MG63 (cell line): Measurements from ENCODE around the gene WDR70. TPM values are rescaled to one million over a fixed set of nuclear protein-coding genes. Genes with fewer than 3 reads are reported as not detected.
A peak's percentile ranks its signal among the peaks of the same experiment; 100 is the strongest.
"Not testable (repeated sequence)": the region's sequence is repeated elsewhere in the genome, so short reads cannot be mapped to it uniquely, and the experiment has no call there.

Source experiments
- DNase-seq: peaks from one replicate; pipeline ENCODE4 v3.0.0-alpha.2; 2020
- H3K27me3 ChIP-seq: fragments of 250-450 bp; sonication (Bioruptor Pico); 2 replicates; pipeline ENCODE4 v1.5.1; 2020; ENCODE audit warnings: mild to moderate bottlenecking, moderate library complexity
- H3K36me3 ChIP-seq: fragments of 250-450 bp; sonication (Bioruptor Pico); 2 replicates; pipeline ENCODE4 v1.5.1; 2020; ENCODE audit warnings: mild to moderate bottlenecking, moderate library complexity
- H3K4me3 ChIP-seq: fragments of 250-450 bp; sonication (Bioruptor Pico); 2 replicates; pipeline ENCODE4 v1.5.1; 2020; ENCODE audit warnings: mild to moderate bottlenecking, moderate library complexity
- H3K9me3 ChIP-seq: fragments of 250-450 bp; sonication (Bioruptor Pico); 2 replicates; pipeline ENCODE4 v1.5.1; 2020; ENCODE audit warnings: mild to moderate bottlenecking, moderate library complexity
- total RNA-seq: library from RNA; depleted of rRNA; stranded (reverse); fragments of >200 nt; shearing (Covaris generic); gene quantifications from 2 replicates; pipeline ENCODE4 v1.2.3, GENCODE V29; 2014; ENCODE audit warnings: low replicate concordance

The WDR70 gene
- total RNA-seq, 1 experiment from 2014 or later, result 37.9 TPM

- Histone ChIP-seq H3K27me3 (no peaks in the 10 kb centered on the region), H3K36me3 (no peaks in the 10 kb centered on the region), H3K4me3 (no peak overlapping the region), H3K9me3 (peaks cover 4% of the 10 kb centered on the region; the same call in 1 of the 2 replicates)
- no peak for DNase-seq
Measured at GRCh38 chr5:37626266-37626665, 247.1 kb downstream of the WDR70 start.

GRCh38 chr5:37628876-37629275 lies 249.8 kb downstream of the WDR70 start:
- no peak for DNase-seq

GRCh38 chr5:37631939-37632338 lies 252.8 kb downstream of the WDR70 start:
- H3K36me3 ChIP-seq, result no peaks in the 10 kb centered on the region
- no peak for DNase-seq
- no peak overlapping the region for H3K4me3 ChIP-seq
- H3K27me3 ChIP-seq, result no peaks in the 10 kb centered on the region
- peaks cover 4% of the 10 kb centered on the region; the same call in 1 of the 2 replicates for H3K9me3 ChIP-seq

More at GRCh38 chr5:37628876-37629275, 249.8 kb downstream of the WDR70 start:
- Histone ChIP-seq H3K4me3 (no peak overlapping the region), H3K9me3 (peaks cover 4% of the 10 kb centered on the region; the same call in 1 of the 2 replicates), H3K27me3 (no peaks in the 10 kb centered on the region), H3K36me3 (no peaks in the 10 kb centered on the region)

GRCh38 chr5:37637165-37637845 lies 258.2 kb downstream of the WDR70 start:
- no peak overlapping the region for H3K4me3 ChIP-seq
- DNase-seq, result peak; percentile 47

GRCh38 chr5:37638897-37639296 lies 259.8 kb downstream of the WDR70 start:
- no peaks in the 10 kb centered on the region for H3K36me3 ChIP-seq
- 0 out of 2 replicates have a peak, but pooled peaks cover under 1% of the 10 kb centered on the region for H3K9me3 ChIP-seq
- no peak for DNase-seq
- H3K27me3 ChIP-seq, result no peaks in the 10 kb centered on the region
- H3K4me3 ChIP-seq, result no peak overlapping the region

More at GRCh38 chr5:37637165-37637845, 258.2 kb downstream of the WDR70 start:
- H3K36me3 ChIP-seq, result no peaks in the 10 kb centered on the region
- H3K27me3 ChIP-seq, result no peaks in the 10 kb centered on the region
- H3K9me3 ChIP-seq, result no peaks in the 10 kb centered on the region

- H3K9me3 ChIP-seq, result 0 out of 2 replicates have a peak, but pooled peaks cover 3% of the 10 kb centered on the region
- no peak for DNase-seq
- H3K4me3 ChIP-seq, result no peak overlapping the region
- no peaks in the 10 kb centered on the region for H3K36me3 ChIP-seq
- no peaks in the 10 kb centered on the region for H3K27me3 ChIP-seq
Measured at GRCh38 chr5:37640088-37640487, 261.0 kb downstream of the WDR70 start.

GRCh38 chr5:37641933-37642332 lies 262.8 kb downstream of the WDR70 start:
- no peaks in the 10 kb centered on the region for H3K36me3 ChIP-seq
- peaks cover 11% of the 10 kb centered on the region for H3K9me3 ChIP-seq
- no peaks in the 10 kb centered on the region for H3K27me3 ChIP-seq
- no peak overlapping the region for H3K4me3 ChIP-seq
- no peak for DNase-seq

- DNase-seq, result no peak
- Histone ChIP-seq H3K4me3 (no peak overlapping the region), H3K36me3 (no peaks in the 10 kb centered on the region), H3K9me3 (peaks cover 11% of the 10 kb centered on the region), H3K27me3 (no peaks in the 10 kb centered on the region)
Measured at GRCh38 chr5:37645707-37646106, 266.6 kb downstream of the WDR70 start.

GRCh38 chr5:37654566-37654965 lies 275.4 kb downstream of the WDR70 start:
- H3K27me3 ChIP-seq, H3K36me3 ChIP-seq, DNase-seq, H3K4me3 ChIP-seq, H3K9me3 ChIP-seq: not testable (repeated sequence)

GRCh38 chr5:37657046-37657445 lies 277.9 kb downstream of the WDR70 start:
- no peaks in the 10 kb centered on the region for H3K36me3 ChIP-seq
- no peak for DNase-seq
- H3K27me3 ChIP-seq, result no peaks in the 10 kb centered on the region
- no peak overlapping the region for H3K4me3 ChIP-seq
- no peaks in the 10 kb centered on the region; the same call in 1 of the 2 replicates for H3K9me3 ChIP-seq

GRCh38 chr5:37658440-37658839 lies 279.3 kb downstream of the WDR70 start:
- Histone ChIP-seq H3K27me3 (no peaks in the 10 kb centered on the region), H3K9me3 (no peaks in the 10 kb centered on the region; the same call in 1 of the 2 replicates)
- no peak for DNase-seq

GRCh38 chr5:37660319-37660718 lies 281.2 kb downstream of the WDR70 start:
- no peak for DNase-seq
- Histone ChIP-seq H3K4me3 (no peak overlapping the region), H3K27me3 (no peaks in the 10 kb centered on the region), H3K36me3 (no peaks in the 10 kb centered on the region), H3K9me3 (no peaks in the 10 kb centered on the region)

More at GRCh38 chr5:37658440-37658839, 279.3 kb downstream of the WDR70 start:
- no peak overlapping the region for H3K4me3 ChIP-seq
- no peaks in the 10 kb centered on the region for H3K36me3 ChIP-seq

GRCh38 chr5:37661227-37661920 lies 282.3 kb downstream of the WDR70 start:
- DNase-seq, result no peak
- no peak overlapping the region for H3K4me3 ChIP-seq
- H3K36me3 ChIP-seq, result no peaks in the 10 kb centered on the region
- H3K27me3 ChIP-seq, result no peaks in the 10 kb centered on the region
- H3K9me3 ChIP-seq, result no peaks in the 10 kb centered on the region

- H3K4me3 ChIP-seq, result no peak overlapping the region
- no peaks in the 10 kb centered on the region for H3K36me3 ChIP-seq
- H3K27me3 ChIP-seq, result no peaks in the 10 kb centered on the region
- no peaks in the 10 kb centered on the region for H3K9me3 ChIP-seq
- no peak for DNase-seq
Measured at GRCh38 chr5:37661951-37662350, 282.8 kb downstream of the WDR70 start.

GRCh38 chr5:37662362-37662761 lies 283.2 kb downstream of the WDR70 start:
- Histone ChIP-seq H3K4me3 (no peak overlapping the region), H3K36me3 (no peaks in the 10 kb centered on the region), H3K27me3 (no peaks in the 10 kb centered on the region), H3K9me3 (no peaks in the 10 kb centered on the region)
- DNase-seq, result no peak

- no peaks in the 10 kb centered on the region for H3K36me3 ChIP-seq
- H3K27me3 ChIP-seq, result no peaks in the 10 kb centered on the region
- H3K4me3 ChIP-seq, result no peak overlapping the region
- DNase-seq, result no peak
- no peaks in the 10 kb centered on the region for H3K9me3 ChIP-seq
Measured at GRCh38 chr5:37662789-37663485, 283.8 kb downstream of the WDR70 start.

GRCh38 chr5:37663538-37663937 lies 284.4 kb downstream of the WDR70 start:
- no peaks in the 10 kb centered on the region for H3K9me3 ChIP-seq
- H3K4me3 ChIP-seq, result no peak overlapping the region
- no peak for DNase-seq
- H3K27me3 ChIP-seq, result no peaks in the 10 kb centered on the region
- no peaks in the 10 kb centered on the region for H3K36me3 ChIP-seq
